ENCODE measurements around the gene PAPOLB. TPM values are rescaled to one million over a fixed set of nuclear protein-coding genes. Genes with fewer than 3 reads are reported as not detected.

The PAPOLB gene
- total RNA-seq, 6 experiments from 2014 or later, result not detected

- Mint-ChIP-seq H3K4me3 (no peak overlapping the region), H3K4me1 (ENCODE audit: low read depth) (no peaks in the 10 kb centered on the region), H3K27ac (no peak overlapping the region), H3K9me3 (peaks cover 19% of the 10 kb centered on the region), H3K36me3 (ENCODE audit: low read depth) (peaks cover 13% of the 10 kb centered on the region), H3K27me3 (ENCODE audit: insufficient read depth) (peaks cover 21% of the 10 kb centered on the region)
- DNase-seq, result no peak
- no peak for TF ChIP-seq CTCF (IDR thresholded peaks at IDR 0.05)
Measured at GRCh38 chr7:4809666-4810065, 52.2 kb downstream of the PAPOLB start.

GRCh38 chr7:4809091-4809591 lies 52.7 kb downstream of the PAPOLB start:
- Mint-ChIP-seq H3K27ac (no peak overlapping the region), H3K4me3 (no peak overlapping the region), H3K9me3 (peaks cover 17% of the 10 kb centered on the region), H3K4me1 (ENCODE audit: low read depth) (no peaks in the 10 kb centered on the region), H3K27me3 (ENCODE audit: insufficient read depth) (peaks cover 21% of the 10 kb centered on the region), H3K36me3 (ENCODE audit: low read depth) (peaks cover 13% of the 10 kb centered on the region)
- TF ChIP-seq CTCF (IDR thresholded peaks at IDR 0.05), result no peak
- no peak for DNase-seq

GRCh38 chr7:4808565-4808964 lies 53.3 kb downstream of the PAPOLB start:
- DNase-seq, result no peak
- no peak overlapping the region for H3K27ac Mint-ChIP-seq
- peaks cover 11% of the 10 kb centered on the region for H3K36me3 Mint-ChIP-seq (ENCODE audit: low read depth)
- H3K9me3 Mint-ChIP-seq, result peaks cover 11% of the 10 kb centered on the region
- TF ChIP-seq CTCF (IDR thresholded peaks at IDR 0.05), result no peak
- no peaks in the 10 kb centered on the region for H3K4me1 Mint-ChIP-seq (ENCODE audit: low read depth)
- H3K27me3 Mint-ChIP-seq (ENCODE audit: insufficient read depth), result peaks cover 21% of the 10 kb centered on the region
- H3K4me3 Mint-ChIP-seq, result no peak overlapping the region

GRCh38 chr7:4808026-4808425 lies 53.8 kb downstream of the PAPOLB start:
- Mint-ChIP-seq H3K4me3 (no peak overlapping the region), H3K4me1 (ENCODE audit: low read depth) (no peaks in the 10 kb centered on the region), H3K27ac (no peak overlapping the region), H3K36me3 (ENCODE audit: low read depth) (peaks cover 6% of the 10 kb centered on the region), H3K9me3 (peaks cover 6% of the 10 kb centered on the region), H3K27me3 (ENCODE audit: insufficient read depth) (peaks cover 17% of the 10 kb centered on the region)
- no peak for TF ChIP-seq CTCF (IDR thresholded peaks at IDR 0.05)
- no peak for DNase-seq

Other genes with a start within 250 kb of the PAPOLB start
- 10 to 100 TPM; 33.8 to 39.4 (median 36.2) TPM for gene FOXK1, start 179.7 kb downstream of the PAPOLB start, total RNA-seq (2021; fragmentation: NEBNext Ultra II Directional; extraction: Animal tissue kit (Norgen Biotek cat#: 25700))
- gene AP5Z1, start 86.4 kb downstream of the PAPOLB start, total RNA-seq (2021; fragmentation: NEBNext Ultra II Directional; extraction: Animal tissue kit (Norgen Biotek cat#: 25700)), result 10 to 100 TPM; 39.8 to 50.4 (median 42.1) TPM
- under 1 TPM; 0.09 to 0.43 (median 0.24) TPM for gene RADIL, start 21.7 kb upstream of the PAPOLB start, total RNA-seq (2021; fragmentation: NEBNext Ultra II Directional; extraction: Animal tissue kit (Norgen Biotek cat#: 25700))
- not detected for gene MMD2, start 97.2 kb upstream of the PAPOLB start, total RNA-seq (2021; fragmentation: NEBNext Ultra II Directional; extraction: Animal tissue kit (Norgen Biotek cat#: 25700))
- 1 to 10 TPM; 7.0 to 8.2 (median 8.0) TPM for gene RBAK, start 183.8 kb upstream of the PAPOLB start, total RNA-seq (2021; fragmentation: NEBNext Ultra II Directional; extraction: Animal tissue kit (Norgen Biotek cat#: 25700))